Ammon's horn (tissue), 1 donor: Measurements from ENCODE around the gene PCDHA12.
A peak's percentile ranks its signal among the peaks of the same experiment; 100 is the strongest.
"Not testable (repeated sequence)": the region's sequence is repeated elsewhere in the genome, so short reads cannot be mapped to it uniquely, and the experiment has no call there.

ENCODE experiments used
- DNase-seq: peaks from one replicate; pipeline ENCODE4 v3.0.0-alpha.2; 2016; ENCODE audit warnings: low spot score

Gene PCDHA12

GRCh38 chr5:140857177-140857986 lies 17.7 kb upstream of the PCDHA12 start:
- no peak for DNase-seq

GRCh38 chr5:140857987-140858240 lies 17.2 kb upstream of the PCDHA12 start:
- no peak for DNase-seq

- no peak for DNase-seq
These were observed 12.4 kb upstream of the PCDHA12 start for GRCh38 chr5:140862441-140863295.

- DNase-seq = peak; percentile 61
These were observed 6.2 kb upstream of the PCDHA12 start, which contains the start of gene PCDHA11 for GRCh38 chr5:140868721-140869554. TSS of gene PCDHA11 (plus strand) at chr5:140868957. CDS start at chr5:140869104, 147 bp downstream.

- DNase-seq = no peak
These were observed 5.6 kb upstream of the PCDHA12 start for GRCh38 chr5:140869555-140869886.

- DNase-seq = no peak
These were observed 4.6 kb upstream of the PCDHA12 start for GRCh38 chr5:140870221-140871201.

- DNase-seq = not testable (repeated sequence)
These were observed 1.6 kb downstream of the PCDHA12 start for GRCh38 chr5:140876541-140877261.

GRCh38 chr5:140877262-140877581 lies 2.1 kb downstream of the PCDHA12 start:
- no peak for DNase-seq

- DNase-seq = no peak
These were observed 6.9 kb downstream of the PCDHA12 start, which contains the start of gene PCDHA13 for GRCh38 chr5:140881889-140882590. TSS of gene PCDHA13 (plus strand) at chr5:140882124. CDS start at chr5:140882269, 145 bp downstream.

- peak; percentile 17 for DNase-seq
These were observed 7.4 kb downstream of the PCDHA12 start for GRCh38 chr5:140882591-140882899.

GRCh38 chr5:140883373-140883772 lies 8.3 kb downstream of the PCDHA12 start:
- no peak for DNase-seq

- DNase-seq = no peak
These were observed 9.0 kb downstream of the PCDHA12 start for GRCh38 chr5:140883927-140884697.

- no peak for DNase-seq
These were observed 41.2 kb downstream of the PCDHA12 start for GRCh38 chr5:140916325-140916724.

- DNase-seq = peak; percentile 6
These were observed 48.5 kb downstream of the PCDHA12 start for GRCh38 chr5:140923601-140924000.

- DNase-seq = no peak
These were observed 50.8 kb downstream of the PCDHA12 start, which contains the start of gene PCDHAC1 for GRCh38 chr5:140925806-140926442. TSS of gene PCDHAC1 (plus strand) at chr5:140926299. CDS start at chr5:140926893, 594 bp downstream.

- peak; percentile 83 for DNase-seq
These were observed 51.5 kb downstream of the PCDHA12 start for GRCh38 chr5:140926443-140927227.

GRCh38 chr5:140927228-140927573 lies 52.1 kb downstream of the PCDHA12 start:
- DNase-seq = no peak
